HG02759 (cell line): ENCODE results near the gene UGCG.

Experiments used
- ATAC-seq: cut with Tn5 transposase; IDR thresholded peaks from one replicate; pipeline ENCODE4 v1.9.1; 2021; ENCODE audit warnings: mild to moderate bottlenecking, moderate library complexity; ENCODE audit not compliant: unreplicated experiment

UGCG gene

GRCh38 chr9:111978616-111979015 lies 82.0 kb downstream of the UGCG start:
- ATAC-seq = no peak

GRCh38 chr9:111979561-111979960 lies 82.9 kb downstream of the UGCG start:
- no peak for ATAC-seq

- no peak for ATAC-seq
Measured at GRCh38 chr9:111980398-111980797, 83.8 kb downstream of the UGCG start.

GRCh38 chr9:111983484-111983908 lies 86.9 kb downstream of the UGCG start:
- peak; percentile 73 for ATAC-seq

- no peak for ATAC-seq
Measured at GRCh38 chr9:111984086-111984802, 87.6 kb downstream of the UGCG start.
